ENCODE data around the gene GNAQ. TPM values are rescaled to one million over a fixed set of nuclear protein-coding genes. Genes with fewer than 3 reads are reported as not detected.

The GNAQ gene
- total RNA-seq, 1 experiment from 2014 or later = 0.51 TPM

GRCh38 chr9:77912895-77913693 is 118.5 kb downstream of the GNAQ start:
- H3K9me3 ChIP-seq (ENCODE audit: low read length) = no peaks in the 10 kb centered on the region
- CTCF ChIA-PET = no interaction called here
- no peak overlapping the region for H3K4me3 ChIP-seq (ENCODE audit: low read length)
- H4K20me1 ChIP-seq (ENCODE audit: low read length) = no peaks in the 10 kb centered on the region
- H3K27ac ChIP-seq (ENCODE audit: low read length) = no peak overlapping the region
- DNase-seq (peak; percentile 2), ATAC-seq (no peak)
- H3K9ac ChIP-seq (ENCODE audit: low read length) = no peak overlapping the region
- H3F3A ChIP-seq (ENCODE audit: low read length, unreplicated experiment) = no peaks in the 10 kb centered on the region
- POLR2A ChIA-PET (ENCODE audit: unreplicated experiment) = no interaction called here
- no peak overlapping the region for H3K4me2 ChIP-seq (ENCODE audit: low read length)
- intact Hi-C loops (cut with micrococcal nuclease) = no loop called here
- no peaks in the 10 kb centered on the region for H3K9me2 ChIP-seq (replicated peaks; ENCODE audit: low read length)
- no peak for TF ChIP-seq EZH2 (IDR thresholded peaks at IDR 0.05; ENCODE audit: low read length, unreplicated experiment)
- H2AFZ ChIP-seq (ENCODE audit: low read length) = no peak overlapping the region
- peaks cover under 1% of the 10 kb centered on the region; the same call in 1 of the 2 replicates for H3K4me1 ChIP-seq (ENCODE audit: insufficient read depth, low read length)
- no peaks in the 10 kb centered on the region for H3K27me3 ChIP-seq (ENCODE audit: low read length)
- H3K79me2 ChIP-seq (ENCODE audit: low read length) = no peaks in the 10 kb centered on the region
- no peaks in the 10 kb centered on the region for H3K36me3 ChIP-seq (ENCODE audit: low read depth, low read length)
- BruUV-seq (replicated peaks) = no TSS peak

GRCh38 chr9:77911928-77912327 is 119.7 kb downstream of the GNAQ start:
- H3K4me2 ChIP-seq (ENCODE audit: low read length) = no peak overlapping the region
- no peaks in the 10 kb centered on the region for H3K79me2 ChIP-seq (ENCODE audit: low read length)
- no peak overlapping the region for H3K27ac ChIP-seq (ENCODE audit: low read length)
- H3K9me2 ChIP-seq (replicated peaks; ENCODE audit: low read length) = no peaks in the 10 kb centered on the region
- no peak overlapping the region for H2AFZ ChIP-seq (ENCODE audit: low read length)
- intact Hi-C loops (cut with micrococcal nuclease) = no loop called here
- no peaks in the 10 kb centered on the region for H3F3A ChIP-seq (ENCODE audit: low read length, unreplicated experiment)
- POLR2A ChIA-PET (ENCODE audit: unreplicated experiment) = no interaction called here
- H3K9ac ChIP-seq (ENCODE audit: low read length) = no peak overlapping the region
- no peaks in the 10 kb centered on the region for H3K36me3 ChIP-seq (ENCODE audit: low read depth, low read length)
- BruUV-seq (replicated peaks) = no TSS peak
- H4K20me1 ChIP-seq (ENCODE audit: low read length) = no peaks in the 10 kb centered on the region
- TF ChIP-seq EZH2phosphoT487 (IDR thresholded peaks at IDR 0.05; ENCODE audit: borderline replicate concordance, low read length) = no peak
- no peak for TF ChIP-seq EZH2 (IDR thresholded peaks at IDR 0.05; ENCODE audit: low read length, unreplicated experiment)
- no peak for TF ChIP-seq CTCF (conservative IDR thresholded peaks at IDR 0.05; ENCODE audit: low read depth, low read length)
- no peaks in the 10 kb centered on the region for H3K27me3 ChIP-seq (ENCODE audit: low read length)
- CTCF ChIA-PET = no interaction called here
- peaks cover 13% of the 10 kb centered on the region for H3K4me1 ChIP-seq (ENCODE audit: insufficient read depth, low read length)
- H3K9me3 ChIP-seq (ENCODE audit: low read length) = no peaks in the 10 kb centered on the region
- DNase-seq = no peak
- H3K4me3 ChIP-seq (ENCODE audit: low read length) = no peak overlapping the region
- ATAC-seq = no peak

- Histone ChIP-seq H3K27me3 (ENCODE audit: low read length) (no peaks in the 10 kb centered on the region), H3K36me3 (ENCODE audit: low read depth, low read length) (no peaks in the 10 kb centered on the region), H3K79me2 (ENCODE audit: low read length) (no peaks in the 10 kb centered on the region), H2AFZ (ENCODE audit: low read length) (no peak overlapping the region), H3K9me3 (ENCODE audit: low read length) (no peaks in the 10 kb centered on the region), H3K4me1 (ENCODE audit: insufficient read depth, low read length) (peaks cover 13% of the 10 kb centered on the region), H3F3A (ENCODE audit: low read length, unreplicated experiment) (no peaks in the 10 kb centered on the region), H3K9ac (ENCODE audit: low read length) (no peak overlapping the region), H3K9me2 (replicated peaks; ENCODE audit: low read length) (no peaks in the 10 kb centered on the region), H3K4me3 (ENCODE audit: low read length) (no peak overlapping the region), H4K20me1 (ENCODE audit: low read length) (no peaks in the 10 kb centered on the region), H3K4me2 (ENCODE audit: low read length) (no peak overlapping the region), H3K27ac (ENCODE audit: low read length) (no peak overlapping the region)
- ChIA-PET POLR2A (ENCODE audit: unreplicated experiment) (no interaction called here), CTCF (no interaction called here)
- BruUV-seq (replicated peaks) = no TSS peak
- no peak for DNase-seq
- no peak for TF ChIP-seq EZH2phosphoT487 (IDR thresholded peaks at IDR 0.05; ENCODE audit: borderline replicate concordance, low read length)
- TF ChIP-seq CTCF (conservative IDR thresholded peaks at IDR 0.05; ENCODE audit: low read depth, low read length) = no peak
- no peak for TF ChIP-seq EZH2 (IDR thresholded peaks at IDR 0.05; ENCODE audit: low read length, unreplicated experiment)
- intact Hi-C loops (cut with micrococcal nuclease) = no loop called here
- ATAC-seq = no peak
Measured at GRCh38 chr9:77910194-77910621, 121.4 kb downstream of the GNAQ start.
